ENCODE data around the gene STARD13. TPM values are rescaled to one million over a fixed set of nuclear protein-coding genes. Genes with fewer than 3 reads are reported as not detected.

STARD13 gene
- total RNA-seq, 6 experiments from 2014 or later: 27.9 to 38.3 (median 34.5) TPM

DNA sequence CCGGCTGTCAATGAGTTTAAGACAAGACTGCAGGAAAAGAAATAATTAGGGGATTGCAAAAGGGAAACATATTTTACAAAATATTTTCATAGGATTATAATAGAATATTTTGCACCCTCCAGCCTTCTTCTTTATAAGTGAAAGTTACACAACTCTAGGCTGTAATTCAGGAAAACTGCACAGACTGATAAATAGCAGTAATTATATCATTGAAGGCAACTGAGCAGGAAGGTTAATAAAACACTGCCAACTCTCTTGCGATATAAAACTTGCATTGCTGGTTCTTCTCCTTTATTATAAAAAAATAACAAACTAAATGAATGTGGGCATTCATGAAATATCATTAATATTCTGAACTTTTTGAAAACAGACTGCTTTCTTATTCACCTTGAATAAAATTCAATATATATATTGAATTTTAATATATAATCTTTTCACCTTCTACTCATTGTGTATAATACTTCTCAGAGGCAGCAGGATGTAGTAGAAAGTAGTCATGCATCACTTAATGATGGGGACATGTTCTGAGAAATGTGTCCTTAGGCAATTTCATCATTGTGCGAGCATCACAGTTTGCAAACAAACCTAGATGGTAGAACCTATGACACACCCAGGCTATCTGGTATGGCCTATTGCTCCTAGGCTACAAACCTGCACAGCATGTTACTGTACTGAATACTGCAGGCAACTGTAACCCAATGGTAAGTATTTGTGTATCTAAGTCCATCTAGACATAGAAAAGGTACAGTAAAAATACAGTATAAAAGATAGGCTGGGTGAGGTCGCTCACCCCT lies 24.9 kb upstream of the STARD13 start:
- DNase-seq: no peak
- no peaks in the 10 kb centered on the region for H3K27me3 Mint-ChIP-seq (ENCODE audit: insufficient read depth)

GRCh38 chr13:33308863-33309262 lies 23.3 kb upstream of the STARD13 start:
- Mint-ChIP-seq H3K4me3 (no peak overlapping the region), H3K4me1 (ENCODE audit: low read depth) (peaks cover 38% of the 10 kb centered on the region), H3K9me3 (peaks cover 14% of the 10 kb centered on the region), H3K36me3 (ENCODE audit: low read depth) (peaks cover 20% of the 10 kb centered on the region), H3K27ac (no peak overlapping the region), H3K27me3 (ENCODE audit: insufficient read depth) (no peaks in the 10 kb centered on the region)
- TF ChIP-seq, protein P1, sequence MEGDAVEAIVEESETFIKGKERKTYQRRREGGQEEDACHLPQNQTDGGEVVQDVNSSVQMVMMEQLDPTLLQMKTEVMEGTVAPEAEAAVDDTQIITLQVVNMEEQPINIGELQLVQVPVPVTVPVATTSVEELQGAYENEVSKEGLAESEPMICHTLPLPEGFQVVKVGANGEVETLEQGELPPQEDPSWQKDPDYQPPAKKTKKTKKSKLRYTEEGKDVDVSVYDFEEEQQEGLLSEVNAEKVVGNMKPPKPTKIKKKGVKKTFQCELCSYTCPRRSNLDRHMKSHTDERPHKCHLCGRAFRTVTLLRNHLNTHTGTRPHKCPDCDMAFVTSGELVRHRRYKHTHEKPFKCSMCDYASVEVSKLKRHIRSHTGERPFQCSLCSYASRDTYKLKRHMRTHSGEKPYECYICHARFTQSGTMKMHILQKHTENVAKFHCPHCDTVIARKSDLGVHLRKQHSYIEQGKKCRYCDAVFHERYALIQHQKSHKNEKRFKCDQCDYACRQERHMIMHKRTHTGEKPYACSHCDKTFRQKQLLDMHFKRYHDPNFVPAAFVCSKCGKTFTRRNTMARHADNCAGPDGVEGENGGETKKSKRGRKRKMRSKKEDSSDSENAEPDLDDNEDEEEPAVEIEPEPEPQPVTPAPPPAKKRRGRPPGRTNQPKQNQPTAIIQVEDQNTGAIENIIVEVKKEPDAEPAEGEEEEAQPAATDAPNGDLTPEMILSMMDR (IDR thresholded peaks at IDR 0.05): no peak
- no peak for DNase-seq

More for the DNA sequence above, 24.9 kb upstream of the STARD13 start:
- Mint-ChIP-seq H3K36me3 (ENCODE audit: low read depth) (peaks cover 20% of the 10 kb centered on the region), H3K4me3 (no peak overlapping the region), H3K27ac (no peak overlapping the region), H3K9me3 (peaks cover 14% of the 10 kb centered on the region), H3K4me1 (ENCODE audit: low read depth) (peaks cover 43% of the 10 kb centered on the region)
- TF ChIP-seq, protein P1 (IDR thresholded peaks at IDR 0.05): no peak

DNA sequence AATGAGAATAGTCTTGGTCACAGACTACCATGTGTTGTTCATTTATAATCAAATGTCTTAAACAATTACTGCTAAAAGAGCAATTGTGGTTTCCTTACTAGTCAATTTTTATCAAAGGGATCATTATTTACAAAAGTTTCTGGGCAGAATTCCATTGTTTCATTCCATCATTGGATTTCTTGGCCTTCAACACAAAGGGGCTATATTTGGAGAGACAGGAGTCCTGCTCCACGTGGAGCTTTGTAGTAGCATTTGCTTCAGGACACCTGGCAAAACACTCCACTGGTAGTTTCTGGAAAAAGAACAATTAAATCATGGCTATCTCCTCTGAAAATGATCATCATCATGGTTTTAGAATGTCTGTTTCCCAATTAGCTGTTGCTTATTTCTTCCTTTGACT lies 22.3 kb upstream of the STARD13 start:
- TF ChIP-seq, protein P1 (IDR thresholded peaks at IDR 0.05): no peak
- Mint-ChIP-seq H3K27ac (no peak overlapping the region), H3K27me3 (ENCODE audit: insufficient read depth) (peaks cover 1% of the 10 kb centered on the region; the same call in 1 of the 2 replicates)

GRCh38 chr13:33303855-33304597 lies 18.5 kb upstream of the STARD13 start:
- peaks cover 1% of the 10 kb centered on the region; the same call in 1 of the 2 replicates for H3K27me3 Mint-ChIP-seq (ENCODE audit: insufficient read depth)
- peaks cover 14% of the 10 kb centered on the region for H3K9me3 Mint-ChIP-seq
- no peak overlapping the region for H3K27ac Mint-ChIP-seq
- TF ChIP-seq, protein P1 (IDR thresholded peaks at IDR 0.05): no peak
- H3K4me3 Mint-ChIP-seq: no peak overlapping the region
- DNase-seq: no peak
- peaks cover 19% of the 10 kb centered on the region for H3K36me3 Mint-ChIP-seq (ENCODE audit: low read depth)
- H3K4me1 Mint-ChIP-seq (ENCODE audit: low read depth): peaks cover 15% of the 10 kb centered on the region

More for the DNA sequence above, 22.3 kb upstream of the STARD13 start:
- DNase-seq: no peak
- Mint-ChIP-seq H3K9me3 (peaks cover 14% of the 10 kb centered on the region), H3K36me3 (ENCODE audit: low read depth) (peaks cover 20% of the 10 kb centered on the region), H3K4me3 (no peak overlapping the region), H3K4me1 (ENCODE audit: low read depth) (peaks cover 30% of the 10 kb centered on the region)

- H3K4me3 Mint-ChIP-seq: no peak overlapping the region
- H3K36me3 Mint-ChIP-seq (ENCODE audit: low read depth): peaks cover 5% of the 10 kb centered on the region
- H3K27ac Mint-ChIP-seq: no peak overlapping the region
- H3K9me3 Mint-ChIP-seq: no peaks in the 10 kb centered on the region
- H3K4me1 Mint-ChIP-seq (ENCODE audit: low read depth): no peaks in the 10 kb centered on the region
- DNase-seq: no peak
- TF ChIP-seq, protein P1 (IDR thresholded peaks at IDR 0.05): no peak
- H3K27me3 Mint-ChIP-seq (ENCODE audit: insufficient read depth): peaks cover 1% of the 10 kb centered on the region; the same call in 1 of the 2 replicates
Measured at GRCh38 chr13:33299626-33300025, 14.1 kb upstream of the STARD13 start.
